ENCODE measurements around the gene RAB4A.

Gene RAB4A

GRCh38 chr1:229247871-229248270 is 23.0 kb upstream of the RAB4A start:
- DNase-seq: no peak

GRCh38 chr1:229248821-229249817 is 21.8 kb upstream of the RAB4A start:
- peak; percentile 5 to 9 for DNase-seq

- peak; percentile 96 for DNase-seq
Observed at GRCh38 chr1:229249854-229250644, 20.9 kb upstream of the RAB4A start.

- no peak for DNase-seq
Observed at GRCh38 chr1:229251185-229251584, 19.7 kb upstream of the RAB4A start.

GRCh38 chr1:229252228-229252984 is 18.5 kb upstream of the RAB4A start:
- no peak for DNase-seq

- peak in 1 of 2 experiments; percentile 25 for DNase-seq
Observed at GRCh38 chr1:229253151-229253974, 17.5 kb upstream of the RAB4A start.

GRCh38 chr1:229254910-229255541 is 15.9 kb upstream of the RAB4A start:
- DNase-seq: peak; percentile 31 to 36

- peak; percentile 54 to 58 for DNase-seq
Observed at GRCh38 chr1:229258031-229258756, 12.7 kb upstream of the RAB4A start.

GRCh38 chr1:229258757-229259060 is 12.2 kb upstream of the RAB4A start:
- no peak for DNase-seq

- no peak for DNase-seq
Observed at GRCh38 chr1:229260297-229260696, 10.6 kb upstream of the RAB4A start.

GRCh38 chr1:229262239-229262638 is 8.7 kb upstream of the RAB4A start:
- no peak for DNase-seq

- DNase-seq: no peak
Observed at GRCh38 chr1:229263254-229263653, 7.7 kb upstream of the RAB4A start.

- no peak for DNase-seq
Observed at GRCh38 chr1:229264068-229264467, 6.8 kb upstream of the RAB4A start.

- no peak for DNase-seq
Observed at GRCh38 chr1:229264487-229264886, 6.4 kb upstream of the RAB4A start.

- DNase-seq: no peak
Observed at GRCh38 chr1:229266274-229266673, 4.6 kb upstream of the RAB4A start.

GRCh38 chr1:229266832-229267500 is 3.9 kb upstream of the RAB4A start:
- no peak for DNase-seq

- DNase-seq: no peak
Observed at GRCh38 chr1:229268505-229268904, 2.4 kb upstream of the RAB4A start.

- peak; percentile 8 to 28 for DNase-seq
Observed at GRCh38 chr1:229271448-229272159, 693 bp downstream of the RAB4A start.

All from AML-193 (cell line).